Sigmoid colon (tissue), 7 donors: ENCODE results near the gene WSB1. TPM values are rescaled to one million over a fixed set of nuclear protein-coding genes. Genes with fewer than 3 reads are reported as not detected.

Source experiments
- DNase-seq: peaks from one replicate; pipeline ENCODE4 v3.0.0-alpha.2; 2019
- H3K27ac ChIP-seq, 4 donors: fragments of 200-600 bp; sonication (generic); one replicate each; pipeline ENCODE4 v1.5.1; 2016 to 2019; ENCODE audit warnings: mild to moderate bottlenecking in 1 of 4
- H3K27me3 ChIP-seq, 3 donors: fragments of 200-600 bp; sonication (generic); one replicate each; pipeline ENCODE4 v1.5.1; 2019; ENCODE audit warnings: mild to moderate bottlenecking in 1 of 3
- H3K36me3 ChIP-seq, 4 donors: fragments of 200-600 bp; sonication (generic); one replicate each; pipeline ENCODE4 v1.5.1; 2016 to 2019
- H3K4me1 ChIP-seq, 4 donors: fragments of 200-600 bp; sonication (generic); one replicate each; pipeline ENCODE4 v1.5.1; 2017 to 2019
- H3K4me3 ChIP-seq, 4 donors: fragments of 200-600 bp; sonication (generic); one replicate each; pipeline ENCODE4 v1.5.1; 2017 to 2019; ENCODE audit warnings: mild to moderate bottlenecking in 2 of 4, moderate library complexity in 1 of 4
- H3K9me3 ChIP-seq, 4 donors: fragments of 200-600 bp in 3 of 4; sonication (generic) in 3 of 4; one replicate each; pipeline versions ENCODE4 v1.5.1 to v1.6.1; 2013 to 2019
- CTCF ChIP-seq, 4 experiments: fragments of 450-650 bp in 3 of 4; fragments of 200-600 bp in 1 of 4; IDR thresholded peaks; one replicate each; pipeline ENCODE4 v1.5.1; 2016 to 2019; ENCODE audit warnings: antibody characterized with exemption in 4 of 4, mild to moderate bottlenecking in 3 of 4, moderate library complexity in 2 of 4
- EP300 ChIP-seq, 4 donors: sonication (generic); formaldehyde crosslinking; IDR thresholded peaks; one replicate each; pipeline ENCODE4 v1.6.1; 2017; ENCODE audit warnings: antibody characterized with exemption in 4 of 4
- POLR2A ChIP-seq, 2 donors: fragments of 450-650 bp; IDR thresholded peaks; one replicate each; pipeline ENCODE4 v1.6.1; 2016; ENCODE audit warnings: antibody characterized with exemption in 2 of 2, mild to moderate bottlenecking in 2 of 2, moderate library complexity in 2 of 2
- POLR2AphosphoS5 ChIP-seq, 4 donors: sonication (generic); formaldehyde crosslinking; IDR thresholded peaks; one replicate each; pipeline ENCODE4 v1.6.1; 2017; ENCODE audit warnings: antibody characterized with exemption in 4 of 4
- WGBS, 2 donors: extraction: QIAGEN DNeasy Blood & Tissue Kit; methylation state at CpG; one replicate each; pipeline ENCODE4 v1.1.7; 2013; 5-methylcytosine and 5-hydroxymethylcytosine counted together
- intact Hi-C: fragments of 100-400 bp; cut with DNase I; formaldehyde crosslinking; loops from one replicate; pipeline ENCODE4 v1.15.1; 2023
- polyA plus RNA-seq, 3 donors: library from polyadenylated mRNA; stranded (reverse); fragments of 200-250 nt; gene quantifications; one replicate each; pipeline ENCODE4 v1.2.3, GENCODE V29; 2013
- total RNA-seq, 4 donors: library from RNA; depleted of rRNA; stranded (reverse); fragments of >200 nt; gene quantifications; one replicate each; pipeline ENCODE4 v1.1.0, GENCODE V29; 2016
- donor health status: healthy with polysubstance abuse.
- donor health status: Bipolar disorder and iron deficiency.
- donor health status: healthy.

The WSB1 gene
- total and polyA plus RNA-seq, 7 donors: 23.4 to 240 (median 111) TPM

GRCh38 chr17:27259356-27259755 is 34.6 kb upstream of the WSB1 start:
- Histone ChIP-seq H3K27ac (no peak overlapping the region), H3K4me1 (peaks cover 0 to 21% (median 15%) of the 10 kb centered on the region in 4 donors), H3K9me3 (no peaks in the 10 kb centered on the region), H3K27me3 (no peaks in the 10 kb centered on the region), H3K36me3 (no peaks in the 10 kb centered on the region), H3K4me3 (no peak overlapping the region)
- TF ChIP-seq POLR2A (IDR thresholded peaks at IDR 0.05) (no peak), CTCF (IDR thresholded peaks at IDR 0.05) (no peak), POLR2AphosphoS5 (IDR thresholded peaks at IDR 0.05) (no peak), EP300 (IDR thresholded peaks at IDR 0.05) (no peak)
- intact Hi-C loops: no loop called here
- 95 to 96% methylated on average over 4 of the region's 4 CpGs for WGBS, 2 donors
- no peak for DNase-seq

GRCh38 chr17:27263386-27263785 is 30.5 kb upstream of the WSB1 start:
- TF ChIP-seq EP300 (IDR thresholded peaks at IDR 0.05): no peak
- Histone ChIP-seq H3K36me3 (no peaks in the 10 kb centered on the region), H3K27me3 (no peaks in the 10 kb centered on the region), H3K4me1 (no peaks in the 10 kb centered on the region), H3K27ac (peak overlapping the region in 1 of 4 donors; percentile 0), H3K9me3 (no peaks in the 10 kb centered on the region), H3K4me3 (no peak overlapping the region)
- intact Hi-C loops: no loop called here
- 91 to 95% methylated on average over 5 of the region's 5 CpGs for WGBS, 2 donors
- DNase-seq: no peak

- intact Hi-C loops: no loop called here
- H3K36me3 ChIP-seq: no peaks in the 10 kb centered on the region
- no peak for DNase-seq
- no peaks in the 10 kb centered on the region for H3K4me1 ChIP-seq
- H3K27me3 ChIP-seq: no peaks in the 10 kb centered on the region
- no peak overlapping the region for H3K4me3 ChIP-seq
- H3K27ac ChIP-seq: peak overlapping the region in 1 of 4 donors; percentile 0
- H3K9me3 ChIP-seq: no peaks in the 10 kb centered on the region
- TF ChIP-seq POLR2A (IDR thresholded peaks at IDR 0.05): no peak
- no peak for TF ChIP-seq POLR2AphosphoS5 (IDR thresholded peaks at IDR 0.05)
- TF ChIP-seq EP300 (IDR thresholded peaks at IDR 0.05): no peak
- TF ChIP-seq CTCF (IDR thresholded peaks at IDR 0.05): no peak
- WGBS, 2 donors: 40 to 77% methylated on average over 11 of the region's 11 CpGs
Measured at GRCh38 chr17:27264068-27264812, 29.7 kb upstream of the WSB1 start.

GRCh38 chr17:27265333-27265732 is 28.6 kb upstream of the WSB1 start:
- WGBS, 2 donors: 19 to 56% methylated on average over 1 of the region's 1 CpG
- no peak for DNase-seq
- no peaks in the 10 kb centered on the region for H3K36me3 ChIP-seq
- H3K4me3 ChIP-seq: no peak overlapping the region
- intact Hi-C loops: no loop called here
- no peak overlapping the region for H3K27ac ChIP-seq
- TF ChIP-seq POLR2A (IDR thresholded peaks at IDR 0.05): no peak
- no peak for TF ChIP-seq EP300 (IDR thresholded peaks at IDR 0.05)
- no peak for TF ChIP-seq POLR2AphosphoS5 (IDR thresholded peaks at IDR 0.05)
- TF ChIP-seq CTCF (IDR thresholded peaks at IDR 0.05): no peak
- no peaks in the 10 kb centered on the region for H3K4me1 ChIP-seq
- H3K27me3 ChIP-seq: no peaks in the 10 kb centered on the region
- no peaks in the 10 kb centered on the region for H3K9me3 ChIP-seq

- H3K36me3 ChIP-seq: no peaks in the 10 kb centered on the region
- no peaks in the 10 kb centered on the region for H3K9me3 ChIP-seq
- intact Hi-C loops: no loop called here
- no peak overlapping the region for H3K27ac ChIP-seq
- no peaks in the 10 kb centered on the region for H3K4me1 ChIP-seq
- 93% methylated on average over 1 of the region's 1 CpG for WGBS, 2 donors
- H3K27me3 ChIP-seq: no peaks in the 10 kb centered on the region
- TF ChIP-seq POLR2A (IDR thresholded peaks at IDR 0.05) (no peak), CTCF (IDR thresholded peaks at IDR 0.05) (no peak), EP300 (IDR thresholded peaks at IDR 0.05) (no peak), POLR2AphosphoS5 (IDR thresholded peaks at IDR 0.05) (no peak)
- DNase-seq: no peak
- no peak overlapping the region for H3K4me3 ChIP-seq
Measured at GRCh38 chr17:27266228-27266627, 27.7 kb upstream of the WSB1 start.
